Suprapubic skin (tissue), 4 donors: ENCODE measurements around the gene SMOC2.

Source experiments
- CTCF ChIP-seq, 2 donors: fragments of 200-600 bp in 1 of 2; fragments of 450-650 bp in 1 of 2; sonication (generic) in 1 of 2; IDR thresholded peaks; one replicate each; pipeline ENCODE4 v1.5.1; 2016 to 2019; ENCODE audit warnings: antibody characterized with exemption in 2 of 2, mild to moderate bottlenecking in 1 of 2, moderate library complexity in 1 of 2
- POLR2A ChIP-seq, 2 donors: fragments of 450-650 bp; IDR thresholded peaks; one replicate each; pipeline ENCODE4 v1.6.1; 2017; ENCODE audit warnings: antibody characterized with exemption in 2 of 2, mild to moderate bottlenecking in 2 of 2, moderate library complexity in 2 of 2
- POLR2AphosphoS5 ChIP-seq, 3 donors: sonication (generic); formaldehyde crosslinking; IDR thresholded peaks; one replicate each; pipeline ENCODE4 v1.6.1; 2017; ENCODE audit warnings: antibody characterized with exemption in 3 of 3

GRCh38 chr6:168620578-168620977, 179.6 kb downstream of the SMOC2 start:
- TF ChIP-seq CTCF (IDR thresholded peaks at IDR 0.05) = no peak
- no peak for TF ChIP-seq POLR2A (IDR thresholded peaks at IDR 0.05)
- TF ChIP-seq POLR2AphosphoS5 (IDR thresholded peaks at IDR 0.05) = no peak
